K562 (cell line): Measurements from ENCODE around the gene SYNGR4. TPM values are rescaled to one million over a fixed set of nuclear protein-coding genes. Genes with fewer than 3 reads are reported as not detected.

Source experiments
- AFF1 ChIP-seq, 2 experiments: fragments of 450-650 bp; IDR thresholded peaks; 2 replicates each; pipeline ENCODE4 v1.6.1; 2018; ENCODE audit warnings: mild to moderate bottlenecking in 2 of 2, low read depth in 1 of 2; ENCODE audit not compliant: partially characterized antibody in 2 of 2
- CC2D1A ChIP-seq: fragments of 450-650 bp; IDR thresholded peaks from 2 replicates; pipeline ENCODE4 v1.6.1; 2017; ENCODE audit warnings: mild to moderate bottlenecking
- CHAMP1 ChIP-seq: fragments of 450-650 bp; IDR thresholded peaks from 2 replicates; pipeline ENCODE4 v1.6.1; 2016; ENCODE audit warnings: mild to moderate bottlenecking
- ERF ChIP-seq: fragments of 450-650 bp; formaldehyde crosslinking; IDR thresholded peaks from 2 replicates; pipeline ENCODE4 v1.4.0; 2020; ENCODE audit warnings: mild to moderate bottlenecking, mixed read lengths
- RBBP5 ChIP-seq: fragments of 200-600 bp; sonication (generic); IDR thresholded peaks from 2 replicates; pipeline ENCODE4 v1.6.1; 2012; ENCODE audit warnings: borderline replicate concordance, mild to moderate bottlenecking, low read length, control low read depth, inconsistent platforms; ENCODE audit not compliant: insufficient read depth, poor library complexity, severe bottlenecking
- SFPQ ChIP-seq: fragments of 200-400 bp; formaldehyde crosslinking; IDR thresholded peaks from 2 replicates; pipeline ENCODE4 v1.6.1; 2017; ENCODE audit warnings: mild to moderate bottlenecking, low read depth, low read length, moderate library complexity
- ZBTB40 ChIP-seq, 2 experiments: fragments of 450-650 bp in 1 of 2; sonication (generic) in 1 of 2; formaldehyde crosslinking in 1 of 2; IDR thresholded peaks; 2 replicates each; pipeline versions ENCODE4 v1.7.1 to v1.9.0; 2016 to 2022; ENCODE audit warnings: inconsistent platforms in 1 of 2, mild to moderate bottlenecking in 1 of 2, missing genetic modification reagents in 1 of 2
- polyA plus RNA-seq, 8 experiments: library from polyadenylated mRNA; depleted of rRNA in 4 of 8; stranded (reverse) in 5 of 8; unstranded in 3 of 8; fragments of >200 nt; fragmentation: Nextera tagmentation in 2 of 8; fragmentation: Illumina TruSeq in 1 of 8; extraction: Ambion mirVana in 2 of 8; extraction: Trizol in 1 of 8; gene quantifications; 2 replicates each; pipeline versions ENCODE4 v1.2.1 to v1.2.3, GENCODE V29; 2011 to 2014; ENCODE audit warnings: inconsistent platforms in 1 of 8, missing spikeins in 1 of 8
- total RNA-seq, 7 experiments: library from RNA; depleted of rRNA in 6 of 7; stranded (reverse); fragments of >200 nt in 6 of 7; fragmentation: Illumina TruSeq in 2 of 7; extraction: Trizol in 2 of 7; gene quantifications; 2 replicates each; pipeline versions ENCODE4 v1.2.1 to v1.2.3, GENCODE V29; 2011 to 2021; ENCODE audit warnings: low replicate concordance in 1 of 7

SYNGR4 gene
- total and polyA plus RNA-seq, 9 of the 15 experiments (the other 6 are each of a cell fraction or from before 2014, with no cell fraction given): 0.07 to 0.14 TPM; not detected in 7

GRCh38 chr19:48330012-48330681, 34.0 kb upstream of the SYNGR4 start (continued):
- TF ChIP-seq ZBTB40 (IDR thresholded peaks at IDR 0.05): no peak
- no peak for TF ChIP-seq ZBTB40 (CRISPR knock-in tag; IDR thresholded peaks at IDR 0.05)
- TF ChIP-seq ERF (CRISPR knock-in tag): 0 out of 2 replicates have a peak, but pooled peaks have one; percentile 33
- TF ChIP-seq AFF1 (IDR thresholded peaks at IDR 0.05; ENCODE audit: low read depth in 1 of 2, partially characterized antibody in 2 of 2): peak in 1 of 2 experiments; percentile 94
- TF ChIP-seq SFPQ: no peak
- TF ChIP-seq CC2D1A: no peak
- TF ChIP-seq RBBP5: no peak
- no peak for TF ChIP-seq CHAMP1
